Measurements from ENCODE around the gene DUX4. TPM values are rescaled to one million over a fixed set of nuclear protein-coding genes. Genes with fewer than 3 reads are reported as not detected.

DUX4 gene
- not detected in 5 replicates for total RNA-seq (2022; extraction: Qiagen RNA extraction)

DNA sequence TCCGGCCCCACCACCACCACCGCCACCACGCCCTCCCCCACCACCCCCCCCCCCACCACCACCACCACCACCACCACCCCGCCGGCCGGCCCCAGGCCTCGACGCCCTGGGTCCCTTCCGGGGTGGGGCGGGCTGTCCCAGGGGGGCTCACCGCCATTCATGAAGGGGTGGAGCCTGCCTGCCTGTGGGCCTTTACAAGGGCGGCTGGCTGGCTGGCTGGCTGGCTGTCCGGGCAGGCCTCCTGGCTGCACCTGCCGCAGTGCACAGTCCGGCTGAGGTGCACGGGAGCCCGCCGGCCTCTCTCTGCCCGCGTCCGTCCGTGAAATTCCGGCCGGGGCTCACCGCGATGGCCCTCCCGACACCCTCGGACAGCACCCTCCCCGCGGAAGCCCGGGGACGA is at the start of gene DUX4:
Gene DUX4 (plus strand): TSS at position 347 of the 400 bp plus-strand sequence. CDS start 0 bp downstream, at position 347.

Other genes with a start within 250 kb of the DUX4 start
- 34.3 to 47.2 TPM (median 36.4 TPM) in 5 replicates for gene FRG1, start 232.9 kb upstream of the DUX4 start, total RNA-seq (2022; extraction: Qiagen RNA extraction)
- gene FRG2, start 146.5 kb upstream of the DUX4 start, total RNA-seq (2022; extraction: Qiagen RNA extraction): not detected in 5 replicates
- not detected in 5 replicates for gene DBET, start 109.3 kb upstream of the DUX4 start, total RNA-seq (2022; extraction: Qiagen RNA extraction)